ENCODE results near the gene BOLA2B.

Gene BOLA2B

GRCh38 chr16:30143347-30143702 is 50.1 kb downstream of the BOLA2B start:
- no peak for DNase-seq (ENCODE audit: low read depth, low spot score)
